ENCODE results near the gene SP140L. TPM values are rescaled to one million over a fixed set of nuclear protein-coding genes. Genes with fewer than 3 reads are reported as not detected.
A peak's percentile ranks its signal among the peaks of the same experiment; 100 is the strongest.

The SP140L gene
- total and polyA plus RNA-seq, 8 donors: 14.7 to 24.9 (median 15.9) TPM

DNA sequence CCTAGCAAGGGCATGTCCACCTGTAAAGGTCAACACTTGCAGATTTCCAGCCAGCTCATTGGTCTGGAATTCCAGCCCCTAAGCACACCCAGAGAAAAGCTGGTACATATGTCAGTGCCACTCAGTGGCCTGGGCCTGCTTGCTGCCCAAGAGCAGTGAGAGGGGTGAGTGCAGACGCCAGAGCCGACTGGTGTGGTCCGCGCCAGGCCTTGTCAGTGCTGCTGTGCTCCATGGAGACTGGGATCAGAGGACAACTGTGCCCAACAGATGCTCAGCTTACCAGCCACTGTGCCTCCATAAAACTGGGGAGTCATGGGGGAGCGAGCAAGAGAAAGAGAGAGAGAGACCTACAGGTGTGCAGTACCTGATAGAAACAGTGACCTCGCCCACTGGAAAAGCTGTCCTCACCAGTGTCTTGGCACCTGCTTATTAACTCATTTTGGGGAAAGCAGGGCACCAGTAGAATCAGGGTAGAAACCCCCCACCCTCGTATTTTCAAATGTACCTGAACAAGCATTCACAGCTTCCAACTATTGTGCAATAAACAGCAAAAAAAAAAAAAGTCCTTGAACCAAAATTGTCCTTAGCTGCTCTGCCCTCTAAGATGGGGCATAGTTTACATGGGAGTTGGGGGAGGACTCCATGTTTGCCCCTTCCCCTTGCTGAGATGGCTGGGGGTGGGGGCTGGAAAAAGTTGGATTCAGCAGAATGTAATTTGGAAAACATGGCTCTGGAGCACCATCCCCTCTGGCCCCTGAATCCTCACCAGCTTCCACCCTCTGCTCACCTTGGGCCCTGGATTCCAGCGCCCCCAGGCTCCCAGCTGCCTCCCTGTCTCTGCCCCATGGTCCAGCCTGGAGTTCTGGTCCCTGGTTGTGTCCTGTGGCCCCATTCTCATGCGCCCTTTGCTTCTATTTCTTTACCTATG lies 1.4 kb upstream of the SP140L start:
- Histone ChIP-seq H3K27ac (no peak overlapping the region), H3K4me1 (peaks cover 9 to 41% of the 10 kb centered on the region in 2 donors), H3K4me3 (no peak overlapping the region), H3K9me3 (peaks cover 0 to 10% of the 10 kb centered on the region in 2 donors), H3K27me3 (no peaks in the 10 kb centered on the region), H3K36me3 (no peaks in the 10 kb centered on the region)
- intact Hi-C loops (cut with DNase I): no loop called here
- no peak for DNase-seq
- TF ChIP-seq, protein P1, sequence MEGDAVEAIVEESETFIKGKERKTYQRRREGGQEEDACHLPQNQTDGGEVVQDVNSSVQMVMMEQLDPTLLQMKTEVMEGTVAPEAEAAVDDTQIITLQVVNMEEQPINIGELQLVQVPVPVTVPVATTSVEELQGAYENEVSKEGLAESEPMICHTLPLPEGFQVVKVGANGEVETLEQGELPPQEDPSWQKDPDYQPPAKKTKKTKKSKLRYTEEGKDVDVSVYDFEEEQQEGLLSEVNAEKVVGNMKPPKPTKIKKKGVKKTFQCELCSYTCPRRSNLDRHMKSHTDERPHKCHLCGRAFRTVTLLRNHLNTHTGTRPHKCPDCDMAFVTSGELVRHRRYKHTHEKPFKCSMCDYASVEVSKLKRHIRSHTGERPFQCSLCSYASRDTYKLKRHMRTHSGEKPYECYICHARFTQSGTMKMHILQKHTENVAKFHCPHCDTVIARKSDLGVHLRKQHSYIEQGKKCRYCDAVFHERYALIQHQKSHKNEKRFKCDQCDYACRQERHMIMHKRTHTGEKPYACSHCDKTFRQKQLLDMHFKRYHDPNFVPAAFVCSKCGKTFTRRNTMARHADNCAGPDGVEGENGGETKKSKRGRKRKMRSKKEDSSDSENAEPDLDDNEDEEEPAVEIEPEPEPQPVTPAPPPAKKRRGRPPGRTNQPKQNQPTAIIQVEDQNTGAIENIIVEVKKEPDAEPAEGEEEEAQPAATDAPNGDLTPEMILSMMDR (IDR thresholded peaks at IDR 0.05): no peak
- no peak for ATAC-seq

DNA sequence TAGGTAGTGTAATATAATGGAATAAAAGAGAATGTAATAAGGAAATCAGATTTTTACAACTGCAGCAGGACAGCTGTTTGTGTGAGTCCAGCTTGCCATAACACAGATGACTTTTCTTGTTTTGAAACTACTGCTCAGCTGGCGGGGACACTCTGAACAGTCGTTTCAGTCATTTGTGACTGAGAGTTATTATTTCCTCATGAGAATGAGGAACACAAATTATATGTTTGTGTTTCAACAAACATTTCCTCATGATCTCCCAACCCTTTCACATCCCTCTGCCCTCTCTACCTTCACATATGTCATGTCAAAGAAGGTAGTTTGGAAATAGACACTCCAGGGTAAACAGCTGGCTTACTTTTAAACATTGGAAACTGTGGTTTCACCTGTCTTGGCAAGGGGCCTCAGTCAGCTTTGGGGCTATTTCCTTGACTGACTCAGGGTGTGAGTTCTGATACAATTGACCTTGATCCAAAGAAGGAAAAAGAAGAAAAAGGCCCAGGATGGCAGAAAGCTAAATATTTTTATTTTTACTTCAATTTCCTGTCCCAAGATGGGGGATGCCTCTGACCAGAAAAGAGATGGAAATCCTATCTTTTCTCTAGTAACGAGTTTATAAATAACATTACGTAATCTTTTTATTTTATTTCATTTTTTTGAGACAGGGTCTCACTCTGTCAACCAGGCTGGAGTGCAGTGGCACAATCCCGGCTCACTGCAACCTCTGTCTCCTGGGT lies 593 bp downstream of the SP140L start:
- peak; percentile 26 for ATAC-seq

DNA sequence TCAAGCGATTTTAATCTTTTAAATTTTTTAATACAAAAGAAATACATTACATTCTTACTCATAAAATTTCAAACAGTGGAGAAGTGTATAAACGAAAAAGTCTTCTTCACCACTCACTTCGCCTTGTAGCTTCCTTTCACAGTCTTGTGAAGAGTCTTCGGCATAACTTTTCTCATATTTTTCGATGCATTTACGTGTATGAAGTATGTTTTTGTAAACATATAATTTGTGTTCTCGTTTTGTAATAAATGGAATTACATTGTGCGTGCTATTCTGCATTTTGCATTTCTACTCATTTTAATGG lies 1.1 kb downstream of the SP140L start:
- peak overlapping the region; percentile 61 to 94 for H3K27ac ChIP-seq
- H3K4me3 ChIP-seq: peak overlapping the region in 1 of 2 donors; percentile 53

More for the DNA sequence above, 593 bp downstream of the SP140L start:
- peaks cover 9 to 50% of the 10 kb centered on the region in 2 donors for H3K4me1 ChIP-seq
- H3K9me3 ChIP-seq: peaks cover 0 to 10% of the 10 kb centered on the region in 2 donors
- H3K4me3 ChIP-seq: peak overlapping the region; percentile 23 to 53
- H3K36me3 ChIP-seq: no peaks in the 10 kb centered on the region
- TF ChIP-seq, protein P1 (IDR thresholded peaks at IDR 0.05): no peak
- peak overlapping the region; percentile 61 to 94 for H3K27ac ChIP-seq
- DNase-seq: peak in 1 of 4 donors; percentile 14
- intact Hi-C loops (cut with DNase I): no loop called here
- no peaks in the 10 kb centered on the region for H3K27me3 ChIP-seq

DNA sequence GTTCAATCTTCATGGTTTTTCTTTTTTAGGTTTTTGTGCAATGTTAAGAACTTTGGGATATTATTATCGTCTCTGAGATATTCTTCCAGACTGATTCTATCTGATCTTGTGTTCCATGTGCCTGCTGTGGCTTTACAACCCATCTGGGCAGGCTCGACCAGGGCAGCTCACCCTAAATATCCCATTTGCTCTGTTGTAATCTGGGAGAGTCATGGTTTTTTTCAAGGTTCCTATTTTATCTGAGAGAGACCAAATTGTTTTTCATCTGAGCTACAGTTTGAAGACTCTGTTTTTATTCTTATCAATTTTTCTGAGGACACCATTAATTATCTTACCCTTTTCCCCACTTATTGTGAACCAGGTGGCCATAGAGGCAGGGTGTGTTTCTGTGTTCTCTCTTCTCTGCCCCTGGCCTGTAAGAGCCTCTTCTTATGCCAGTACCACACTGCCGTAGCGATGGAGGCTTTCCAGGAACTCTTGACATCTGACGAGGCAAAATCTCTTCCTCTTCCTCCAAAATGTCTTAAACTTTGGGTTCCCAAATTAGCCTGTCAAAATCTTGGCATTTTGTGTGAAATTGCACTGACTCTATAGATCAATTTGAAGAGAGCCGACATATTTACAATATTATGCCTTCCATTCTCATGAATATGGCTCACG lies 3.1 kb downstream of the SP140L start:
- Histone ChIP-seq H3K9me3 (no peaks in the 10 kb centered on the region), H3K27me3 (no peaks in the 10 kb centered on the region), H3K4me3 (no peak overlapping the region), H3K36me3 (peaks cover 0 to 7% of the 10 kb centered on the region in 2 donors), H3K27ac (peak overlapping the region in 1 of 2 donors; percentile 49), H3K4me1 (peaks cover 9 to 51% of the 10 kb centered on the region in 2 donors)
- ATAC-seq: no peak
- intact Hi-C loops (cut with DNase I): no loop called here
- TF ChIP-seq, protein P1 (IDR thresholded peaks at IDR 0.05): no peak
- no peak for DNase-seq

More for the DNA sequence above, 1.1 kb downstream of the SP140L start:
- ATAC-seq: no peak
- intact Hi-C loops (cut with DNase I): no loop called here
- H3K9me3 ChIP-seq: peaks cover 0 to 5% of the 10 kb centered on the region in 2 donors
- DNase-seq: no peak
- no peaks in the 10 kb centered on the region for H3K36me3 ChIP-seq
- no peaks in the 10 kb centered on the region for H3K27me3 ChIP-seq
- TF ChIP-seq, protein P1 (IDR thresholded peaks at IDR 0.05): no peak
- peaks cover 9 to 50% of the 10 kb centered on the region in 2 donors for H3K4me1 ChIP-seq
